ENCODE data around the gene COMT. TPM values are rescaled to one million over a fixed set of nuclear protein-coding genes. Genes with fewer than 3 reads are reported as not detected.

Gene COMT
- total RNA-seq, 2 experiments from 2014 or later: 61.7 to 66.1 TPM

GRCh38 chr22:19986410-19987341, 45.1 kb downstream of the COMT start:
- Mint-ChIP-seq H3K4me1 (ENCODE audit: low read depth) (no peaks in the 10 kb centered on the region), H3K4me3 (no peak overlapping the region), H3K36me3 (no peaks in the 10 kb centered on the region), H3K27me3 (peaks cover 2% of the 10 kb centered on the region), H3K27ac (no peak overlapping the region), H3K9me3 (no peaks in the 10 kb centered on the region)
- POLR2A ChIA-PET: no interaction called here
- CTCF ChIA-PET: no interaction called here
- peak; percentile 71 for DNase-seq
- intact Hi-C loops (cut with micrococcal nuclease): no loop called here

DNA sequence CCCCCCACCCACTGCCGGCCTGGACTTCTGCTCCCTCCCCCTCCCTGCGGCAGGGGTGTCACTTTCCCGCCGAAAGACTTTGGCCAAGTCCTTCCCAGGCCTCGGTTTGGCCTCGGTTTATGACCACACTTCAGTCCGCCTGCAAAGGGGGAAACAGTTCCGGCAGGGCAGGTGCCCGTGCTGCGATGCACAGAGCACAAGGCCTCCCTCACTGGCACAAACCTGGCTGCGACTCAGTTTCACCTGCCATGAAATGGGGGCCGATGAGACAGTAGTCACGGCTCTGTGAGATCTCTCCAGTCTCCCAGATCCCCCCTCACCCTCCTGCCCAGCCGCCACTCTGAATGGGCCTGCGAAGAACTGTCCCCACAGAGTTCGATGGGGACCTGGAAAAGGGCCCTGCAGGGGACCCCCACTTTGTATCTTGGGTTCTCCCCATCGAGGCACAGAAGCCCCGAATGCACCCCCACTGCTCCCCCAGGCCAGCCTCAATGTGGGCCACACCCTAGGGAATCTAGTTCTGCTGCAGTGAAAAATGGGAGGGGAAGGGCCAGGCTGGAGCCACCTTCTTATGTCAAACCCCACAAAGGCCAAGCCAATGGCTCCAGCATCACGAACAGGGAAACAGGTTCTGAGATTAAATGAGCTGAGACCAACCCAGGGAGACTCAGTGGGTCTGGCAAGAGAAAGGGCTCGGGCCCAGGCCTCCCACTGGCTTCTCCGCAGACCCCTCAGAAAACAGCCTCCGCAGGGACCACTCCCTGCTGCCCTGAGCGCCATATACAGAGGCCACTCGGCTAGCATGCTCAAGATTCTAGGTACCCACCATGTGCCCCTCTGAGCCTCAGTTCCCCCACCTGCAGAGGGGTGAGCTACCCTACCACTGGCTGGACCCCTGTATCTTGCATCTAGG, 46.1 kb downstream of the COMT start:
- Mint-ChIP-seq H3K27me3 (peaks cover 2% of the 10 kb centered on the region), H3K4me1 (ENCODE audit: low read depth) (no peaks in the 10 kb centered on the region), H3K4me3 (no peak overlapping the region), H3K9me3 (no peaks in the 10 kb centered on the region), H3K27ac (no peak overlapping the region), H3K36me3 (no peaks in the 10 kb centered on the region)
- ChIA-PET CTCF (no interaction called here), POLR2A (no interaction called here)
- intact Hi-C loops (cut with micrococcal nuclease): no loop called here
- DNase-seq: no peak

GRCh38 chr22:19988331-19988808, 46.8 kb downstream of the COMT start:
- no peaks in the 10 kb centered on the region for H3K9me3 Mint-ChIP-seq

GRCh38 chr22:19988965-19989724, 47.6 kb downstream of the COMT start:
- ChIA-PET CTCF (no interaction called here), POLR2A (no interaction called here)
- no peaks in the 10 kb centered on the region for H3K36me3 Mint-ChIP-seq
- DNase-seq: no peak
- no peak overlapping the region for H3K27ac Mint-ChIP-seq
- H3K4me3 Mint-ChIP-seq: no peak overlapping the region
- intact Hi-C loops (cut with micrococcal nuclease): no loop called here
- no peaks in the 10 kb centered on the region for H3K9me3 Mint-ChIP-seq
- H3K27me3 Mint-ChIP-seq: peaks cover 2% of the 10 kb centered on the region
- no peaks in the 10 kb centered on the region for H3K4me1 Mint-ChIP-seq (ENCODE audit: low read depth)

More at GRCh38 chr22:19988331-19988808, 46.8 kb downstream of the COMT start:
- DNase-seq: no peak
- intact Hi-C loops (cut with micrococcal nuclease): no loop called here
- CTCF ChIA-PET: no interaction called here
- POLR2A ChIA-PET: no interaction called here
- no peaks in the 10 kb centered on the region for H3K36me3 Mint-ChIP-seq
- H3K27me3 Mint-ChIP-seq: peaks cover 2% of the 10 kb centered on the region
- no peak overlapping the region for H3K27ac Mint-ChIP-seq
- H3K4me1 Mint-ChIP-seq (ENCODE audit: low read depth): no peaks in the 10 kb centered on the region
- H3K4me3 Mint-ChIP-seq: no peak overlapping the region

- intact Hi-C loops (cut with micrococcal nuclease): no loop called here
- Mint-ChIP-seq H3K27me3 (peaks cover 2% of the 10 kb centered on the region), H3K4me1 (ENCODE audit: low read depth) (no peaks in the 10 kb centered on the region), H3K27ac (no peak overlapping the region), H3K4me3 (no peak overlapping the region), H3K9me3 (no peaks in the 10 kb centered on the region), H3K36me3 (no peaks in the 10 kb centered on the region)
- no peak for DNase-seq
- ChIA-PET POLR2A (no interaction called here), CTCF (no interaction called here)
Observed at GRCh38 chr22:19989725-19990067, 48.1 kb downstream of the COMT start.

GRCh38 chr22:19990188-19990587, 48.6 kb downstream of the COMT start:
- H3K4me1 Mint-ChIP-seq (ENCODE audit: low read depth): no peaks in the 10 kb centered on the region
- intact Hi-C loops (cut with micrococcal nuclease): no loop called here

DNA sequence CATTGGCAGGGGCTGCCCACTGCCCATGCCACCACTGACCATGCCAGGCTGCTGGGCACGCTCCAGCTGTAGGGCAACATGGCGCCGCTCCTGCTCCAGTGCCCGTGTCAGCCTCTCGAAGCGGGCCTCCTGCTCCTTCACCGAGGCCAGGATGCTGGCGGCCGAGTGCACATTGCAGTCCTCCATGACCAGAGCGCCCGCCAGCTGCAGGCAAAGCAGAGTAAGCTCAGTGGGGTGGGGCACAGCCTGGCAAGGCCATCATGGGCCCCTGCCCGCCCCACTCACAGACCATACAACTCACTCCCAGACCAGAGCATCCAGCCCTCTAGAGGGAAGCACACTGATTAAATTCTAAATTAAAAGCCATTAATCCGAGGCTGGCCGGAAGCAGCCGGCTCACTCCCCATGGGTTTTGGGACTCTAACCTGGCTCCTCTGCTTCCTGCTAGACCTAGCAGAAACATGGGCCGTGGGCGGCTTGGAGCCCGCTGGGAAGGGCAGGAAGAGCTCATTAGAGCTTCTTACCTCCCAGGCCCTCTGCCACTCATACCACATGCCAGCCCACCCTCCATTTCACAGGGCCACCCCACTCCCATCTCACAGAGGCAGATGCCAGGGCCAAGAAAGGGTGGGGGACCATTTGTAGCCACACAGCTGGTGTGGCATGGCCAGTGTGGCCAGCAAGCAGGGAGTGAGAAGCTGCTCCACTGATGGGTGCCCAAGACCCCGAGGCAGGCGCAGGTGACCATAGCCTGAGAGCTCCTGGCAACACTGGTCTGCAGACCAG, 49.2 kb downstream of the COMT start:
- no peak overlapping the region for H3K27ac Mint-ChIP-seq
- H3K4me3 Mint-ChIP-seq: no peak overlapping the region
- intact Hi-C loops (cut with micrococcal nuclease): no loop called here
- H3K36me3 Mint-ChIP-seq: no peaks in the 10 kb centered on the region
- DNase-seq: no peak
- CTCF ChIA-PET: interaction anchor here (0.8 kb wide), 1 partner anchor 35 kb away, joined by 6 read pairs; no protein-coding TSS in a partner anchor
- no peaks in the 10 kb centered on the region for H3K4me1 Mint-ChIP-seq (ENCODE audit: low read depth)
- POLR2A ChIA-PET: no interaction called here
- H3K9me3 Mint-ChIP-seq: no peaks in the 10 kb centered on the region
- no peaks in the 10 kb centered on the region for H3K27me3 Mint-ChIP-seq

More at GRCh38 chr22:19990188-19990587, 48.6 kb downstream of the COMT start:
- ChIA-PET CTCF (interaction anchor here (0.8 kb wide), 1 partner anchor 34 kb away, joined by 6 read pairs; no protein-coding TSS in a partner anchor), POLR2A (no interaction called here)
- no peak overlapping the region for H3K27ac Mint-ChIP-seq
- no peaks in the 10 kb centered on the region for H3K36me3 Mint-ChIP-seq
- no peak overlapping the region for H3K4me3 Mint-ChIP-seq
- H3K27me3 Mint-ChIP-seq: peaks cover 2% of the 10 kb centered on the region
- no peaks in the 10 kb centered on the region for H3K9me3 Mint-ChIP-seq
- no peak for DNase-seq

GRCh38 chr22:19991395-19991644, 49.7 kb downstream of the COMT start:
- Mint-ChIP-seq H3K4me1 (ENCODE audit: low read depth) (no peaks in the 10 kb centered on the region), H3K27ac (no peak overlapping the region), H3K4me3 (no peak overlapping the region), H3K27me3 (no peaks in the 10 kb centered on the region), H3K36me3 (no peaks in the 10 kb centered on the region), H3K9me3 (no peaks in the 10 kb centered on the region)
- no peak for DNase-seq
- POLR2A ChIA-PET: no interaction called here
- CTCF ChIA-PET: no interaction called here
- intact Hi-C loops (cut with micrococcal nuclease): no loop called here

GRCh38 chr22:19991645-19992451, 50.3 kb downstream of the COMT start:
- intact Hi-C loops (cut with micrococcal nuclease): no loop called here
- Mint-ChIP-seq H3K4me3 (no peak overlapping the region), H3K27me3 (no peaks in the 10 kb centered on the region), H3K4me1 (ENCODE audit: low read depth) (no peaks in the 10 kb centered on the region), H3K9me3 (no peaks in the 10 kb centered on the region), H3K36me3 (no peaks in the 10 kb centered on the region), H3K27ac (no peak overlapping the region)
- no peak for DNase-seq
- ChIA-PET CTCF (no interaction called here), POLR2A (no interaction called here)

GRCh38 chr22:19992481-19992911, 50.9 kb downstream of the COMT start:
- POLR2A ChIA-PET: no interaction called here
- Mint-ChIP-seq H3K27ac (no peak overlapping the region), H3K4me1 (ENCODE audit: low read depth) (no peaks in the 10 kb centered on the region), H3K9me3 (no peaks in the 10 kb centered on the region), H3K36me3 (no peaks in the 10 kb centered on the region), H3K4me3 (no peak overlapping the region), H3K27me3 (no peaks in the 10 kb centered on the region)
- intact Hi-C loops (cut with micrococcal nuclease): no loop called here
- DNase-seq: no peak
- CTCF ChIA-PET: no interaction called here

- Mint-ChIP-seq H3K27me3 (no peaks in the 10 kb centered on the region), H3K4me3 (no peak overlapping the region), H3K9me3 (no peaks in the 10 kb centered on the region), H3K27ac (no peak overlapping the region), H3K4me1 (ENCODE audit: low read depth) (no peaks in the 10 kb centered on the region), H3K36me3 (no peaks in the 10 kb centered on the region)
- intact Hi-C loops (cut with micrococcal nuclease): no loop called here
- ChIA-PET POLR2A (no interaction called here), CTCF (no interaction called here)
- no peak for DNase-seq
Observed at GRCh38 chr22:19992921-19993355, 51.4 kb downstream of the COMT start.

All from activated CD4-positive, alpha-beta memory T cell treated with anti-CD3 and anti-CD28 coated beads for 36 hours (primary cell).